ENCODE measurements around the gene SRSF2.
"Not testable (repeated sequence)": the region's sequence is repeated elsewhere in the genome, so short reads cannot be mapped to it uniquely, and the experiment has no call there.

SRSF2 gene

GRCh38 chr17:76737676-76738467 lies 741 bp upstream of the SRSF2 start, which contains the start of gene MFSD11:
TSS of gene MFSD11 (plus strand) at chr17:76738119. CDS start at chr17:76738353, 234 bp downstream.
- peak; percentile 92 for DNase-seq

- DNase-seq, result peak; percentile 69
Measured at GRCh38 chr17:76736349-76737081, 616 bp downstream of the SRSF2 start.

GRCh38 chr17:76735586-76736348 lies 1.4 kb downstream of the SRSF2 start:
- no peak for DNase-seq

GRCh38 chr17:76735006-76735405 lies 2.1 kb downstream of the SRSF2 start:
- DNase-seq, result no peak

GRCh38 chr17:76734080-76734840 lies 2.9 kb downstream of the SRSF2 start:
- no peak for DNase-seq

- DNase-seq, result no peak
Measured at GRCh38 chr17:76733618-76733957, 3.5 kb downstream of the SRSF2 start.

GRCh38 chr17:76732734-76733617 lies 4.2 kb downstream of the SRSF2 start:
- no peak for DNase-seq

GRCh38 chr17:76731800-76732733 lies 5.1 kb downstream of the SRSF2 start:
- not testable (repeated sequence) for DNase-seq

- DNase-seq, result peak; percentile 27
Measured at GRCh38 chr17:76727745-76728456, 9.2 kb downstream of the SRSF2 start.

- peak; percentile 77 for DNase-seq
Measured at GRCh38 chr17:76726776-76727718, 10.1 kb downstream of the SRSF2 start, which contains the start of gene METTL23. TSS of gene METTL23 (plus strand) at chr17:76726839. CDS start at chr17:76729711, 2,872 bp downstream.

- peak; percentile 96 for DNase-seq
Measured at GRCh38 chr17:76726231-76726775, 10.8 kb downstream of the SRSF2 start, which contains the start of gene JMJD6. TSS of gene JMJD6 (minus strand) at chr17:76726606. CDS start at chr17:76726475, 131 bp downstream.

GRCh38 chr17:76725580-76726230 lies 11.4 kb downstream of the SRSF2 start:
- peak; percentile 77 for DNase-seq

- no peak for DNase-seq
Measured at GRCh38 chr17:76723812-76724211, 13.3 kb downstream of the SRSF2 start.

- DNase-seq, result not testable (repeated sequence)
Measured at GRCh38 chr17:76722977-76723376, 14.2 kb downstream of the SRSF2 start.

- DNase-seq, result no peak
Measured at GRCh38 chr17:76722279-76722678, 14.9 kb downstream of the SRSF2 start.

GRCh38 chr17:76721463-76721862 lies 15.7 kb downstream of the SRSF2 start:
- no peak for DNase-seq

GRCh38 chr17:76720941-76721340 lies 16.2 kb downstream of the SRSF2 start:
- no peak for DNase-seq
